SH-SY5Y (cell line): ENCODE data around the gene RPS17.

Source experiments
- GATA2 ChIP-seq: IDR thresholded peaks from 2 replicates; pipeline ENCODE4 v1.6.1; 2011; ENCODE audit warnings: mild to moderate bottlenecking, low read depth, low read length
- GATA3 ChIP-seq: IDR thresholded peaks from 2 replicates; pipeline ENCODE4 v1.6.1; 2011; ENCODE audit warnings: low read depth, mild to moderate bottlenecking, low read length, moderate library complexity

DNA sequence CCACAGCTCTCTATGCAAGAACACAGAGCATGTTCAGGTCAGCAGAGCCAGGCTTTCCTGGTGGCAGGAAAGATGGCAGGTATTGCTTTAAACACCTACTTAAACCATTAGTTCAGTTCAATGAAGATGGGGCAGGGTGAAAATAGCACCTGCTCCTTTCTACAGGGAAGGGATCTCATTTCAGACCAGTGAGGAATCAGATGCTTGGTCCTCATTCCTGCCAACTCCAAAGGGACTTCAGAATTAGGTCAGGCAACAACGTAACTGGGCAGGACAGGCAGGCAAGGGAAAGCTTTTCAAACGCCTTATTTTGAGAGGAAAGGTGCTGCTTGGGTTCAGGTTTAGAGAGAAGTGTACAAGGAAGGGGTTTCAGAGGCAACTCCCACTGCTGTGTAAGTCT lies 12.6 kb upstream of the RPS17 start:
- TF ChIP-seq GATA3 (no peak), GATA2 (no peak)
